ENCODE data around the gene CASS4. TPM values are rescaled to one million over a fixed set of nuclear protein-coding genes. Genes with fewer than 3 reads are reported as not detected.

Gene CASS4
- total RNA-seq, 1 experiment from 2014 or later: not detected

- Histone ChIP-seq H3T11ph (ENCODE audit: low read length) (no peak overlapping the region), H3K79me1 (ENCODE audit: insufficient read depth, low read depth, low read length, poor library complexity, severe bottlenecking) (no peaks in the 10 kb centered on the region), H3K4me1 (ENCODE audit: insufficient read depth, low read length) (no peaks in the 10 kb centered on the region), H2BK5ac (ENCODE audit: insufficient read length, low read length) (no peak overlapping the region), H2AFZ (ENCODE audit: low read length) (no peak overlapping the region), H3K27ac (ENCODE audit: insufficient read length, low read depth, low read length) (no peak overlapping the region), H2BK15ac (ENCODE audit: low read depth, low read length) (no peak overlapping the region), H2BK12ac (ENCODE audit: insufficient read length, low read depth, low read length) (no peak overlapping the region), H3K56ac (ENCODE audit: insufficient read length, low read depth, low read length) (no peak overlapping the region), H3K18ac (ENCODE audit: insufficient read length, low read depth, low read length) (no peak overlapping the region), H3K27me3 (ENCODE audit: insufficient read depth, low read length) (peaks cover 2% of the 10 kb centered on the region; the same call in 1 of the 2 replicates), H3K4ac (ENCODE audit: low read depth, low read length) (no peak overlapping the region), H2BK20ac (ENCODE audit: low read depth, low read length, poor library complexity, severe bottlenecking) (no peak overlapping the region), H3K23me2 (ENCODE audit: insufficient read length, low read depth, low read length, poor library complexity, severe bottlenecking) (no peaks in the 10 kb centered on the region), H4K8ac (replicated peaks; ENCODE audit: insufficient read length, low read depth, low read length) (no peak overlapping the region), H3K9me3 (ENCODE audit: control insufficient read depth, low read depth, low read length) (no peaks in the 10 kb centered on the region), H4K20me1 (ENCODE audit: control insufficient read depth, insufficient read depth, insufficient read length) (no peaks in the 10 kb centered on the region), H4K5ac (ENCODE audit: insufficient read length, low read depth, low read length) (no peak overlapping the region), H3K14ac (ENCODE audit: insufficient read depth, low read length) (no peak overlapping the region), H3K4me2 (ENCODE audit: insufficient read depth, insufficient read length, low read length) (no peak overlapping the region), H3K79me2 (ENCODE audit: insufficient read depth, low read length) (no peaks in the 10 kb centered on the region), H2AK5ac (ENCODE audit: insufficient read length, low read length) (no peak overlapping the region), H3K9ac (ENCODE audit: extremely low read depth, insufficient read length, low read length) (no peak overlapping the region), H2BK120ac (ENCODE audit: low read depth, low read length, poor library complexity, severe bottlenecking) (no peak overlapping the region), H3K23ac (ENCODE audit: insufficient read length, low read depth, low read length) (no peak overlapping the region), H4K91ac (ENCODE audit: insufficient read length, low read depth, low read length) (no peak overlapping the region)
- no peaks in the 10 kb centered on the region for H3K9me3 Mint-ChIP-seq
- no peaks in the 10 kb centered on the region for H3K36me3 Mint-ChIP-seq (ENCODE audit: insufficient read depth in 1 of 3, low read depth in 3 of 3)
- DNase-seq: no peak
- peaks cover 54% of the 10 kb centered on the region for H3K27me3 Mint-ChIP-seq (ENCODE audit: low read depth)
- H3K4me3 Mint-ChIP-seq: no peak overlapping the region
- TF ChIP-seq CTCF (conservative IDR thresholded peaks at IDR 0.05): no peak
- no peak overlapping the region for H3K27ac Mint-ChIP-seq
- WGBS (ENCODE audit: extremely low coverage, insufficient read length, low lambda C conversion rate): 100% methylated on average over 3 of the region's 6 CpGs
- no peaks in the 10 kb centered on the region for H3K4me1 Mint-ChIP-seq
Measured at GRCh38 chr20:56429502-56429901, 17.4 kb downstream of the CASS4 start.
